Measurements from ENCODE around the gene IGSF21.
"Not testable (repeated sequence)": the region's sequence is repeated elsewhere in the genome, so short reads cannot be mapped to it uniquely, and the experiment has no call there.

The IGSF21 gene

GRCh38 chr1:18145851-18146618 is 38.4 kb downstream of the IGSF21 start:
- DNase-seq (ENCODE audit: low read depth) = no peak

- DNase-seq (ENCODE audit: low read depth) = no peak
Measured at GRCh38 chr1:18146886-18147285, 39.3 kb downstream of the IGSF21 start.

GRCh38 chr1:18147672-18148071 is 40.1 kb downstream of the IGSF21 start:
- DNase-seq (ENCODE audit: low read depth) = no peak

GRCh38 chr1:18148461-18148860 is 40.9 kb downstream of the IGSF21 start:
- no peak for DNase-seq (ENCODE audit: low read depth)

GRCh38 chr1:18149027-18149641 is 41.5 kb downstream of the IGSF21 start:
- no peak for DNase-seq (ENCODE audit: low read depth)

GRCh38 chr1:18151436-18152122 is 44.0 kb downstream of the IGSF21 start:
- DNase-seq (ENCODE audit: low read depth) = no peak

- no peak for DNase-seq (ENCODE audit: low read depth)
Measured at GRCh38 chr1:18154430-18155194, 47.0 kb downstream of the IGSF21 start.

GRCh38 chr1:18155881-18156385 is 48.3 kb downstream of the IGSF21 start:
- no peak for DNase-seq (ENCODE audit: low read depth)

- DNase-seq (ENCODE audit: low read depth) = no peak
Measured at GRCh38 chr1:18157352-18157751, 49.8 kb downstream of the IGSF21 start.

GRCh38 chr1:18157968-18158367 is 50.4 kb downstream of the IGSF21 start:
- no peak for DNase-seq (ENCODE audit: low read depth)

GRCh38 chr1:18158714-18159113 is 51.1 kb downstream of the IGSF21 start:
- no peak for DNase-seq (ENCODE audit: low read depth)

GRCh38 chr1:18160290-18160942 is 52.8 kb downstream of the IGSF21 start:
- no peak for DNase-seq (ENCODE audit: low read depth)

GRCh38 chr1:18161690-18162089 is 54.1 kb downstream of the IGSF21 start:
- DNase-seq (ENCODE audit: low read depth) = no peak

- not testable (repeated sequence) for DNase-seq (ENCODE audit: low read depth)
Measured at GRCh38 chr1:18165640-18166039, 58.0 kb downstream of the IGSF21 start.

- no peak for DNase-seq (ENCODE audit: low read depth)
Measured at GRCh38 chr1:18166341-18166740, 58.7 kb downstream of the IGSF21 start.

GRCh38 chr1:18166929-18167328 is 59.3 kb downstream of the IGSF21 start:
- no peak for DNase-seq (ENCODE audit: low read depth)

GRCh38 chr1:18170444-18170843 is 62.8 kb downstream of the IGSF21 start:
- no peak for DNase-seq (ENCODE audit: low read depth)

- DNase-seq (ENCODE audit: low read depth) = no peak
Measured at GRCh38 chr1:18174037-18174436, 66.4 kb downstream of the IGSF21 start.

GRCh38 chr1:18175051-18175450 is 67.5 kb downstream of the IGSF21 start:
- DNase-seq (ENCODE audit: low read depth) = no peak

GRCh38 chr1:18175530-18176377 is 68.2 kb downstream of the IGSF21 start:
- no peak for DNase-seq (ENCODE audit: low read depth)

- no peak for DNase-seq (ENCODE audit: low read depth)
Measured at GRCh38 chr1:18176619-18177018, 69.0 kb downstream of the IGSF21 start.

All from GM04503 (cell line).